Adrenal gland (tissue), 5 donors: Measurements from ENCODE around the gene FNDC11.

Source experiments
- POLR2A ChIP-seq, 2 donors: fragments of 450-650 bp; IDR thresholded peaks; one replicate each; pipeline ENCODE4 v1.6.1; 2017; ENCODE audit warnings: antibody characterized with exemption in 2 of 2, mild to moderate bottlenecking in 2 of 2, moderate library complexity in 1 of 2
- TF ChIP-seq, protein P1 (sequence below), 6 experiments: fragments of 450-650 bp in 4 of 6; fragments of 200-600 bp in 2 of 6; sonication (generic) in 1 of 6; IDR thresholded peaks; 1 replicate in 5 of 6; 2 replicates in 1 of 6; pipeline versions ENCODE4 v1.5.1 to v1.8.0; 2016 to 2021; ENCODE audit warnings: antibody characterized with exemption in 6 of 6, mild to moderate bottlenecking in 2 of 6, moderate library complexity in 1 of 6
- donor health status: DM: no; HTN: no; CAD: no.

DNA sequence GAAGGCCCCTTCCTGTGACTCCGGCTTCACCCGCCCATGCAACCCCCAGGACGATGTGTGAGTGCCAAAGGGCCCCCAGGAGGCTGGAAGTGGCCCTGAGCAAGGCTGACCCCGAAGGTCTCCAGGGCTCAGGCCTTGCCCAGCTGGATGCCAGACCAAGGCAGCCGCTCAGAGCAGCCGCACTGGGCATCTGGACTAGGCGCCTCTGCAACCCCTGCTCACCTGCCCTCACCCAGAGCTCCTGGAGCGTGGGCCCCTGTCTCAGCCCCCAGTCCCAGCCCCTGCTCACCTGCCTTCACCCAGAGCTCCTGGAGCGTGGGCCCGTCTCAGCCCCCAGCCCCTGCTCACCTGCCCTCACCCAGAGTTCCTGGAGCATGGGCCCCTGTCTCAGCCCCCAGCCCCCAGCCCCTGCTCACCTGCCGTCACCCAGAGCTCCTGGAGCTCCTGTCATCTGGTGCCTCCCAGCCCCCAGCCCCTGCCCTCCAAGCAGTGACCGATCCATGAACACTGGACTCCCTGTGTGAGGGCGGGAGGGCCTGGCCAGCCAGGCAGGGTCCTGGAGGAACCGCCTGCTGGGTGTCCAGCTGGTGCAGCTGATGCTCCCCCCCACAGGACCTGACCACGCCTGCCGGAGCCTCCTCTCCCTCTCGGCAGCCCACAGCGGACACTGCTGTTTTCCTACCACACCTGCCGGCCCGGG is 7.6 kb upstream of the FNDC11 start:
- TF ChIP-seq, protein P1, sequence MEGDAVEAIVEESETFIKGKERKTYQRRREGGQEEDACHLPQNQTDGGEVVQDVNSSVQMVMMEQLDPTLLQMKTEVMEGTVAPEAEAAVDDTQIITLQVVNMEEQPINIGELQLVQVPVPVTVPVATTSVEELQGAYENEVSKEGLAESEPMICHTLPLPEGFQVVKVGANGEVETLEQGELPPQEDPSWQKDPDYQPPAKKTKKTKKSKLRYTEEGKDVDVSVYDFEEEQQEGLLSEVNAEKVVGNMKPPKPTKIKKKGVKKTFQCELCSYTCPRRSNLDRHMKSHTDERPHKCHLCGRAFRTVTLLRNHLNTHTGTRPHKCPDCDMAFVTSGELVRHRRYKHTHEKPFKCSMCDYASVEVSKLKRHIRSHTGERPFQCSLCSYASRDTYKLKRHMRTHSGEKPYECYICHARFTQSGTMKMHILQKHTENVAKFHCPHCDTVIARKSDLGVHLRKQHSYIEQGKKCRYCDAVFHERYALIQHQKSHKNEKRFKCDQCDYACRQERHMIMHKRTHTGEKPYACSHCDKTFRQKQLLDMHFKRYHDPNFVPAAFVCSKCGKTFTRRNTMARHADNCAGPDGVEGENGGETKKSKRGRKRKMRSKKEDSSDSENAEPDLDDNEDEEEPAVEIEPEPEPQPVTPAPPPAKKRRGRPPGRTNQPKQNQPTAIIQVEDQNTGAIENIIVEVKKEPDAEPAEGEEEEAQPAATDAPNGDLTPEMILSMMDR (IDR thresholded peaks at IDR 0.05): no peak
- TF ChIP-seq POLR2A (IDR thresholded peaks at IDR 0.05): no peak
